GM21737 (cell line): ENCODE data around the gene EIF1AX.
A peak's percentile ranks its signal among the peaks of the same experiment; 100 is the strongest.
"Not testable (repeated sequence)": the region's sequence is repeated elsewhere in the genome, so short reads cannot be mapped to it uniquely, and the experiment has no call there.

ENCODE experiments used
- ATAC-seq: cut with Tn5 transposase; IDR thresholded peaks from one replicate; pipeline ENCODE4 v1.9.1; 2021; ENCODE audit warnings: mild to moderate bottlenecking, moderate library complexity; ENCODE audit not compliant: unreplicated experiment

Gene EIF1AX, protein sequence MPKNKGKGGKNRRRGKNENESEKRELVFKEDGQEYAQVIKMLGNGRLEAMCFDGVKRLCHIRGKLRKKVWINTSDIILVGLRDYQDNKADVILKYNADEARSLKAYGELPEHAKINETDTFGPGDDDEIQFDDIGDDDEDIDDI

GRCh38 chrX:20141281-20142220 lies at the start of gene EIF1AX:
Gene EIF1AX (minus strand): TSS chrX:20141838. CDS start chrX:20141640, 198 bp downstream.
- ATAC-seq, result peak; percentile 98

DNA sequence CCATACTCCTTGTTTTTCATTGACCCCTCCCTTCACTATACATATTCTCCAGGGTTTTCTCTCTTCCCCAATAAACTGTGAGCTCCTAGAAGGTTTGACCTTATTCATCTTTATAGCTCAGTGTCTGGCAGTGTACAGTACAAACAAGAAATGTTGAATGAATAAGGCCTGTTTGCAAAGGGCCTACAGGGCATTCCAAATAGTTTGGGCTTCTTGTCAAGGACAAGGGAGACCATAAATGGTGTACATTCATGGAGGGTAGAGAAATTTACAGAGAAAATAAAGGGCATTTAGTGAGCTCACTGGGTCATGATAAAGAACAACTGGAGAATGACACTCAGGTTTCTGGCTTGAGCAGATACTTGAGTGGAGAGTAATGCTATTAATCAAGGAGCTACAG lies 47.5 kb upstream of the EIF1AX start:
- no peak for ATAC-seq

DNA sequence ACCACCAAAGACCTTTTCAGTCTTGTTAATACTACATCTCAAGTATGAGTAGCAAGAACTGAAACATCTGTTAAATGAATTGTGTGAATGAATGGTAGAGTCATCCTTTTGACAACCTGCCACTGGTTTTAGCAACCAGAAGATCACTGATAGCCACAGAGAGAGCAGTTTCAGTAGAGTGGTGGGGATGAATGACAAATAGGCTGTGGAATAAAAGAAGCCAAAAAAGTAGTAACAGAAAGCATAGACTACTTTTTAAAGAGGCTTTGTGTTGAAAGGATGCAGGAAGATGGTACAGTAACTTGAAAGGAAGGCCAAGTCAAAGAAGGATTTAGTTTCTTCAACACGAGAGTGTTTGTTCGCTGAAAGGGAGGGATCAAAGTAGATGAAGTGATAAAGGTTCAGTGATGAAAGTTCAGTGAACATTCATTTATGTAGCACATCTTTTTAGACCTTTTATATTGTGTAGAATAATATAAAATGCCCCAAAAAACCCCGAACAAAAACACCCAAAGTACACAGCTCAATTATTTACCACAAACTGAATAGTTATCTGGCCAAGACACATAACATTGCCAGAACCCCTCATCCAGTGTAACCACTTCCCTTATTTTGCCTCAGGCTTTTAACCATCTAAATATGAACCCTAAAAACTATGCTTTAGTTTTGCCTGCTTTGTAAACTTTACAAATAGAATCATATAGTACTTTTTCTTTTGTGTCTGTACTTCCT lies 40.1 kb upstream of the EIF1AX start:
- no peak for ATAC-seq

DNA sequence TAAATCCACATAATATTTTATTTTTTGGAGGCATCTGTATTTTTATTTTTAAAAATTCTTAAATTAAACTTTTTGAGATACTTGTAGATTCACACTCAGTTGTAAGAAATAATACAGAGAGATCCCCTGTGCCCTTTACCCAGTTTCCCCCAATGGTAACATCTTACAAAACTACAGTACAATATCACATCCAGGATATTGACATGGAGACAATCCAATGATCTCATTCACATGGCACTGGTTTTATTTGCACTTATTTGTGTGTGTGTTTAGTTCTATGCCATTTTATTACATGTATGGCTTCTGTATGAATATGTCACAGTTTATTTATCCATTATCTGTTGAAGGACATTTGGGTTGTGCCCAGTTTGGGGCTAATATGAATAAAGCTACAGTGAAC lies 35.5 kb upstream of the EIF1AX start:
- ATAC-seq, result no peak

- no peak for ATAC-seq
Measured at GRCh38 chrX:20173856-20174255, 32.2 kb upstream of the EIF1AX start.

- ATAC-seq, result no peak
Measured at GRCh38 chrX:20173313-20173712, 31.7 kb upstream of the EIF1AX start.

- ATAC-seq, result no peak
Measured at GRCh38 chrX:20171887-20172286, 30.2 kb upstream of the EIF1AX start.

DNA sequence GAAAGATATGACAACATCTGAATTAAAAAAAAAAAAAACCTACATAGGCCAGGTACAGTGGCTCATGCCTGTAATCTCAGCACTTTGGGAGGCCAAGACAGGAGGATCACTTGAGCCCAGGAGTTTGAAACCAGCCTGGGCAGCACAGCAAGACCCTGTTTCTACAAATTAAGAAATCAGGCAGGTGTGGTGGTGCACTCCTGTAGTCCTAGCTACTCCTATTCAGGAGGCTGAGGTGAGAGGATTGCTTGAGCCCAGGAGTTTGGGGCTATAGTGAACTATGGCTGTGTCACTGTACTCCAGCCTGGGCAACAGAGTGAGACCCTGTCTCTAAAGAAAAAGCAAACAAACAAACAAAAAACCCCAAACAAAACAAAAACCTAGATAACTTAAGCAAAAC lies 20.9 kb upstream of the EIF1AX start:
- ATAC-seq, result not testable (repeated sequence)

DNA sequence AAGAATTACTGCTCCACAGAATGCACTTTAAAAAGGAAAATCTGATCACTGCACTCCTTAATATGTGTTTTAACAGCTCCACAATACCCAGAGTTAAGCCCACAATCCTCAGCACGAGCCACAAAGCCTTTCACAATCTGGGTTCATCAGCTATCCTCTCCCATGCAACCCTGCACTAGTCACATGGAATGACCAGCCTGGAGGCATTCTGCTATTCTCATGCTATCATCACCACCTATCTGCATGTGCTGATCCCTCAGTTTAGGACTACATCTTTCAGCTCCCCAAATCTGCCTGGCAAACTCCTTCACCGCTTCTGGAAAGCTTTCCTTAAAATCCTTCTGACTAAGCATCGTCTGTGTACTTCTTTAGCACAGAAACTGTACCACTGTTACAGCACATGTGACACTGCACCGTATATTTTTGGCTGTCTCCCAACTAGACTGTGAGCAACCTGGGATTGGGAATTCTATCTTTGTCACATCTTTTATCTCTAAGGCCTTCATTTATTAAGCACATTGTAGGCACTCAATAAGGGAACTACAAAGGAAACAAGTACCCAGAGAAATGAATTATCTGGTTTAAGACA lies 18.3 kb upstream of the EIF1AX start:
- no peak for ATAC-seq

GRCh38 chrX:20151689-20152088 lies 10.1 kb upstream of the EIF1AX start:
- ATAC-seq, result no peak

- no peak for ATAC-seq
Measured at GRCh38 chrX:20149326-20149725, 7.7 kb upstream of the EIF1AX start.

DNA sequence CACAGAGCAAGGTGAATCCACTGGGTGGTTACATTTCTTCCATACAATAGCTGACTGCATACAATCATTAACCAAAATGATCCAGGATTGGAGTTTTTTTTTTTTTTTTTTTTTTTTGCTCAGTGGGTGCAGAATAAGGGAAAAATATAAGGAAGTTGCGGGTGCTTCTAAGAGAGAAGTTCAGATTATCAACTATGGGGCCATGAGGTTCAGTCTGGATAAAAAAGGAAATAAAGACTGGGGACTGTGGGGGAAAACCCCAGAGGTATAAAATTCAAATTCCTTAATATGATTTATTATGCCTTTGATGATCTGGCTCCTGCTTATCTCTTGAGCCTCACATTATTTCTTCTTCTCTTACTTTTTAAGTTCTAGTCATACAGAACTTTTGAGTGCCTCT lies 5.9 kb upstream of the EIF1AX start:
- ATAC-seq, result no peak

- ATAC-seq, result no peak
Measured at GRCh38 chrX:20144491-20144890, 2.9 kb upstream of the EIF1AX start.

DNA sequence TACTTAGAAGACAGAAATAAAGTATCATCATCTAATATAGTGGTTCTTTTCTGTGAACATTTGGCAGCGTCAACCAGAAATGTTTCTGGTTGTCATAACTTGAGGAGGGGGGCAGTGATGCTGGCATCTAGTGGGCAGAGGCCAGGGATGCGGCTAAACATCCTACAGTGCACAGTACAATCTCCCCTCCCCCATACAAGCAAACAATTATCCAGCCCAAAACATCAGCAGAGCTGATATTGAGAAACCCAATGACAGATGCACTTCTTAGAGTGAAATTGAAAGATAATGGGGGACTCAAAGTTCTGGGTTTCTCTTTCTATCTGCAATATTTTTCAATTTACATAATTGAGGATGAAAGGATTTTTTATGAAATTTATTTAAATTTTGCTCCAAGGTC lies 1.9 kb upstream of the EIF1AX start:
- no peak for ATAC-seq

DNA sequence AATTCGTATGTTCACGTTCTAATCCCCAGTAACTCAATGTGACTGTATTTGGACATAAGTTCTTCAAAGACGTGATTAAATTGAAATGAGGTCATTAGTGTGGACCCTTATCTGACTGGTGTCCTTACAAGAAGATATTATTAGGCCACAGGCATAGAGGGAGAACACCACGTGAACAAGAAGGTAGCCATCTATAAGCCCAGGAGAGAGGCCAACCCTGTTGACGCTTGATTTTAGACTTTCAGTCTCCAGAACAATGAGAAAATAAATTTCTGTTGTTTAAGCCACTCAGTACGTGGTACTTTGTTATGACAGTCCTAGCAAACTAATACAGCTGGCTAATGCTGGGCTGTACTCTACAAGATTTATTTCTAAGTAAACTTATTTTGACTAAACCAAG lies 1.5 kb upstream of the EIF1AX start:
- ATAC-seq, result no peak

DNA sequence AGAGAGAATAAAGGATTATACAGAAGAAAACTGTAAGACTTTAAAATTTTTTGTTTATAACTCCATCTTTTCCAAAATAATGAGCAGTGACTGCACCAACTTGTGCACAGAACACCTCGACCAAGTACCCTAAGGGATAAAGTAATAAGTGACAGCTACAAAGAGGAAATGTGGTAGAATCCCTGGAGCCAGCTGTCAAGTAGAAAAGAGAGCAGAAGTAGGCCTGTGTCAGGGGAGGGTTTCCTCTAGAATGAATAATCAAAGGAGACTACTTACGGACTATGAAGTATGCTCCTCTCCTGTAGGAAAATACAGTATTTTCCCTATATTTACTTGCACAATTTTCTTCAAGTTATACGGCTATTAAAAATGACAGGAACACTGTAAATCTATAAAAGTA lies 1.2 kb downstream of the EIF1AX start:
- ATAC-seq, result no peak

GRCh38 chrX:20139966-20140365 lies 1.7 kb downstream of the EIF1AX start:
- ATAC-seq, result no peak

GRCh38 chrX:20135944-20136343 lies 5.7 kb downstream of the EIF1AX start:
- ATAC-seq, result no peak

- no peak for ATAC-seq
Measured at GRCh38 chrX:20132666-20133065, 9.0 kb downstream of the EIF1AX start.

- ATAC-seq, result no peak
Measured at GRCh38 chrX:20130357-20130756, 11.3 kb downstream of the EIF1AX start.

GRCh38 chrX:20129547-20129946 lies 12.1 kb downstream of the EIF1AX start:
- no peak for ATAC-seq
